Activated naive CD4-positive, alpha-beta T cell treated with anti-CD3 and anti-CD28 coated beads, Interleukin-2, amount 10 ng/mL, durations not matched to agents 7 days and 5 days (primary cell): Measurements from ENCODE around the gene FRAS1.

Source experiments
- CTCF ChIA-PET: fragments of 350-600 bp; sonication (Branson Sonifier 250); formaldehyde crosslinking; loops from one replicate; lab custom pipeline; 2021; ENCODE audit warnings: antibody characterized with exemption; lab: Charles Lee
- DNase-seq: peaks from one replicate; pipeline ENCODE4 v3.0.0-alpha.2; 2020
- H3K27ac Mint-ChIP-seq: one replicate; pipeline ENCODE4 v1.8.0; 2021; ENCODE audit warnings: mild to moderate bottlenecking, moderate library complexity, mixed read lengths
- H3K27me3 Mint-ChIP-seq: one replicate; pipeline ENCODE4 v1.8.0; 2021; ENCODE audit warnings: mild to moderate bottlenecking, mixed read lengths
- H3K36me3 Mint-ChIP-seq: one replicate; pipeline ENCODE4 v1.8.0; 2021; ENCODE audit warnings: mixed read lengths
- H3K4me1 Mint-ChIP-seq: one replicate; pipeline ENCODE4 v1.8.0; 2021; ENCODE audit warnings: mixed read lengths
- H3K4me3 Mint-ChIP-seq: one replicate; pipeline ENCODE4 v1.8.0; 2021; ENCODE audit warnings: mild to moderate bottlenecking, moderate library complexity, mixed read lengths
- H3K9me3 Mint-ChIP-seq: one replicate; pipeline ENCODE4 v1.8.0; 2021; ENCODE audit warnings: mixed read lengths

Gene FRAS1

DNA sequence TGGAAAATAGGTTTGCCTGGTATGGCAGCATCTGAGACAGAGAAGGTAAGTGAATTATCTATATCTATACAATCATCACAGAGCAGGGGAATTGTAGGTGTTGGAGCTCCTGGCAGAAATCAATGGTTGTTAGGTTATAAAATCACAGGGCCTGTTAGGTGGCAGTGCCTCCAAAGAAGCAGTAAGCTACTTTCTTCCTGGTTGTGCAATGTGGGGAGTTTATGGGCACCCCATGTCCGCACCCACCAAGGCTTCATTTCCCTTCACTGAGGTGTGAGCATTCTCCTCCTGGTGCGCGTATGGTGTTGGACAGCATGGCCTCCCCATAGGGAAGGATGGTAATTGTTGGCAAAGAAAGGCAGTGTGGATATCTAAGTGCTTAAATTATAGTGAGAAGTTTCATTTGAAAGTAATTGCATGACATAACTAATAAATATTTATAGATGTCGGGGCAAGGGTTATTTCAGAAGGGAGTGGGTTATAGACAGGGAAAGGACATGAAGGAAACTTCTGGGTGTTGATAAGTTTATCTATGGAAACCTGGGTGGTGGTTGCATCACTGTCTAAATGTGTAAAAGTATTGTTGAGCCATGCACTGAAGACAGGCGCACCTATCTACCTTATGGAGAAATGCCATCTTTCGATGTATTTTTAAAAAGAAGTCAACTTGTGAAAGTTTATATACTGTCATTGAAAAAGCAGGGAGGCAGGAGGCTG lies 153.7 kb downstream of the FRAS1 start:
- no peaks in the 10 kb centered on the region for H3K4me1 Mint-ChIP-seq
- no peak for DNase-seq
- no peaks in the 10 kb centered on the region for H3K36me3 Mint-ChIP-seq
- no peaks in the 10 kb centered on the region for H3K9me3 Mint-ChIP-seq
- no peaks in the 10 kb centered on the region for H3K27me3 Mint-ChIP-seq
- H3K27ac Mint-ChIP-seq, result no peak overlapping the region
- CTCF ChIA-PET, result no interaction called here
- no peak overlapping the region for H3K4me3 Mint-ChIP-seq

DNA sequence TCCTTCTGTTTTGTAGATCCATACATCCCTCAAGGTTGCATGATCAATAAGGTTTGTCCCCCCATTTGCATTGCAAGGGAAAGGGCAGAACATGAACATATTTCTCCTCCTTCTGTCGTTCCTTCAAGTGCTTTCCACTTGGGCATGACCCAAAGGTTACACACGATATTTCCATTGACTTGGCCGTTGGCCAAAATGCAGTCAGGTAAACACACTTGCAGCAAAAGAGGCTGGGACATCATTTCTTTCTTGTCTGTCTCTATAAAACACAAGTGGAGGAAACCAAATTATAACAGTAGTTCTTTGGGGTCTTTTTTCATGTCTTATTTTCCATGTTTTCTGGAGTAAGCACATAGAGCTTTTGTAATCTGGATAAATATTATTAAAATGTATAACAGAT lies 156.1 kb downstream of the FRAS1 start:
- DNase-seq, result no peak
- H3K4me3 Mint-ChIP-seq, result no peak overlapping the region
- no peak overlapping the region for H3K27ac Mint-ChIP-seq
- no peaks in the 10 kb centered on the region for H3K9me3 Mint-ChIP-seq
- CTCF ChIA-PET, result no interaction called here
- no peaks in the 10 kb centered on the region for H3K27me3 Mint-ChIP-seq
- no peaks in the 10 kb centered on the region for H3K36me3 Mint-ChIP-seq
- H3K4me1 Mint-ChIP-seq, result no peaks in the 10 kb centered on the region

DNA sequence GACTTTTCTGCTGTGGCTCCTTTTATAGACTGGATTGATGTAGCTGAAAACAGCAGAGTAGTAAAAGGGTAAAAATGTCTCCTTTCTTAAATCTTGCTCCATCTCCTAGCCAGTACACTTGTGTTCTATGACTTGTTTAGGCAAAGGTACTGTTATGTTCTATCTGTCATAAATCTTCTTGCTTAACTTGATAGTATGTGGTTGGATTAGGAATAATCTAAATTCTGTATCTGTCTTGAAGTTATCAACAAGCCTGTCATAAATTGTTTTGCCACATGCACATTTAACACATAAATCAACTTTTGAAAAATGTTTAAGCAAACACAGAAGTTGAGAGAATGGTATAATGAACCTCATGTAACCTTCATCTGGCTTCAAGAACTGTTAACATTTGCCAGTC lies 157.0 kb downstream of the FRAS1 start:
- H3K4me3 Mint-ChIP-seq, result no peak overlapping the region
- no peaks in the 10 kb centered on the region for H3K36me3 Mint-ChIP-seq
- CTCF ChIA-PET, result no interaction called here
- no peaks in the 10 kb centered on the region for H3K27me3 Mint-ChIP-seq
- no peak overlapping the region for H3K27ac Mint-ChIP-seq
- no peaks in the 10 kb centered on the region for H3K4me1 Mint-ChIP-seq
- no peaks in the 10 kb centered on the region for H3K9me3 Mint-ChIP-seq
- DNase-seq, result no peak

DNA sequence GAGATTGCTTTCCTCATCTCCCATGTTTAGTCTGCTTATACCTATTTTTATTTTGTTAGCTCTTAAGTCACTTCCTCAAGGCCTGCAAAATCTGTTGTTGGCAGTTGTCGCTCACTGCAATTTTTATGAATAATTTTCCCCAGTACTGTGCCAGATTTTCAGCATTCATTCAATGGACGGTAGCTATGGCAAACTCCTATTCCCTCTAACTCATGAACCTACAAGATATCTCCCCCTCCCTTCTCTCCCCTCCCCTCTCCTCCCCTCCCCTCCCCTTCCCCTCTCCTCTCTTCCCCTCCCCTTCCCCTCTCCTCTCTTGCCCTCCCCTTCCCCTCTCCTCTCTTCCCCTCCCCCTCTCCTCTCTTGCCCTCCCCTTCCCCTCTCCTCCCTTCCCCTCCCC lies 160.4 kb downstream of the FRAS1 start:
- CTCF ChIA-PET, result no interaction called here
- Mint-ChIP-seq H3K9me3 (no peaks in the 10 kb centered on the region), H3K4me3 (no peak overlapping the region), H3K27me3 (no peaks in the 10 kb centered on the region), H3K4me1 (no peaks in the 10 kb centered on the region), H3K27ac (no peak overlapping the region), H3K36me3 (no peaks in the 10 kb centered on the region)
- no peak for DNase-seq

DNA sequence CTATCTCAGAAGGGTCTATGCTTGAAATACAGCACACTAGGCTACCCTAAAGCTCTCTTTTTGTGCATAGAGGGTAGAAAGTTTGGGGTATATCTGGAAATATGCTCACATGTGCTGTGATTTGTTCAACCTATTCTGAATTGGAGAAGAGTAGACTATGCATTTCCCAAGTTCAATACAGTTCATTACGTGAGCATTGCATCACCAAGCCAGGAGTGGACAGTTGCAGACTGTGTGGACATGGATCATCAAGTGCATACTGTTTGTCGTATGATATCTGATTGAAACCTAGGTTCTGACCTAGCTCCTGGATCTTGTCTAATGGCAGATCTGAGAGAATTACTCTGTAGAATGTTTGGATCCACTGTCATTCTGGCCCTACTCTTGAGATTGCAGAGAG lies 161.1 kb downstream of the FRAS1 start:
- Mint-ChIP-seq H3K4me1 (no peaks in the 10 kb centered on the region), H3K9me3 (no peaks in the 10 kb centered on the region), H3K4me3 (no peak overlapping the region), H3K27ac (no peak overlapping the region), H3K36me3 (no peaks in the 10 kb centered on the region), H3K27me3 (no peaks in the 10 kb centered on the region)
- CTCF ChIA-PET, result no interaction called here
- no peak for DNase-seq

DNA sequence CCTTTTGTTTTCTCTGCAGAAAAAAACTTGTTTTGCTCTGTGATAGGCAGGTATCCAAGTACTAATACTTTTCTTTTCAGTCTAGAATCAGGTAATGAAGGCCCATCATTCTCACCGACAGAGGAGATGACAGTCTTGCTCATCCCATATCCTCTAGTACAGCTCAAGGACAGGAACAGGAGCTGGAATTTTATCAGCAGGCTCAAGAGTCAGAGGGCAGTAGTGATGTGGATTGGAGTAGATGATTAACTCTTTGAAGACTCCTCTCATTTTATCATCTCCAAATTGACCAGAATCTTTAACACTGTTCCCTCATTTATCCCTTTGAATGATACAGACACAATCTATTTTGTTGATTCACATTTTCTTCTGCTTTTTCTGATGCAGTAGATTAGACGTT lies 162.7 kb downstream of the FRAS1 start:
- CTCF ChIA-PET, result no interaction called here
- Mint-ChIP-seq H3K9me3 (no peaks in the 10 kb centered on the region), H3K36me3 (no peaks in the 10 kb centered on the region), H3K4me3 (no peak overlapping the region), H3K27ac (no peak overlapping the region), H3K27me3 (no peaks in the 10 kb centered on the region), H3K4me1 (no peaks in the 10 kb centered on the region)
- no peak for DNase-seq

DNA sequence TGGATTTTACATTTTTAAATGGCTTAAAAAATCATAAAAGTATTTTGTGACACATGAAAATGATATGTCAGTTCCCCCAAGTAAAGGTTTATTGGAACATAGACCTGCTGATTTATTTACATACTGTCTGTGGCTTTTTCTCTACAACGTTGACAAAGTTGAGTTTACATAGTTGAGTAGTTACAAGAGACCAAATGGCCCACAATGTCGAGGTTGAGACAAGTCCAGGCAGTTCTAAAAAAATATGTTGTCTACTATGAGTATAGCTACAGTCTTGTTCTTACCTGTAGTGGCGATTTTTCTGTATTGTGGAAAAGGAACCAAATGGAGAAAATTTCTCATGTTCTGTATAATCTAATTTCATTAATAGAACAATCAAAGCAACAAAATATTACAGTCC lies 163.2 kb downstream of the FRAS1 start:
- H3K36me3 Mint-ChIP-seq, result no peaks in the 10 kb centered on the region
- H3K27me3 Mint-ChIP-seq, result no peaks in the 10 kb centered on the region

DNA sequence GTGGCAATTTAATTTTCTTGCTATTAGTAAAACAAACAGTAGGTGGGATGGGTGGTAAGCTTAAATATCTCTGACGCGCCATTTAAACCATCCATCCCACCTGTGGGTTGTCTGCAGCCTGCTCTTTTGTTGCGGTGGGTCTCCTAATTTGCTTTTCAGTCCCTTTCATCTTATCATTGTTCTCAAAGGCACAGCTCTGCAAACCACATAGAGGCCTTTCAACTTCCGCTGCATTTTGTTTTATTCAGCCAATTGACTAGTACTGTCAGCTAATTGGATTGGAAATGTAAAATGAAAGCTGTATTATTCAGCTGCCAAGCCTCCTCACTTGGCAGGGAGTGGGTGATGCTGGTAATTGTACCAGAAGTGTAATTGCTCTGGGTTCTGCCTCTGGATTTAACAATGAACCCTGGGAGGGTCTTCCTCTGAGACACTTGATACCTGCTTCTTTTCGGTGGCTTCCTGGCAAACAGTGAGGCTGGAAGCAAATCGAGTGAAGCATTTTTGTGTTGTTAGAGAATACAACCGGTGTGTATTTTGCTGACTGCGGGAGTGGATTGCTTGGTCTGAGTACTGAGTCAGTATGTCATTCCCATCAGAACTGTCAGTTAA lies 165.6 kb downstream of the FRAS1 start:
- H3K9me3 Mint-ChIP-seq, result peaks cover 2% of the 10 kb centered on the region
- no peak overlapping the region for H3K4me3 Mint-ChIP-seq
- H3K4me1 Mint-ChIP-seq, result no peaks in the 10 kb centered on the region
- CTCF ChIA-PET, result no interaction called here
- H3K27ac Mint-ChIP-seq, result no peak overlapping the region
- DNase-seq, result no peak
- no peaks in the 10 kb centered on the region for H3K36me3 Mint-ChIP-seq
- H3K27me3 Mint-ChIP-seq, result no peaks in the 10 kb centered on the region

More for the DNA sequence above, 163.2 kb downstream of the FRAS1 start:
- Mint-ChIP-seq H3K4me3 (no peak overlapping the region), H3K9me3 (no peaks in the 10 kb centered on the region), H3K27ac (no peak overlapping the region), H3K4me1 (no peaks in the 10 kb centered on the region)
- CTCF ChIA-PET, result no interaction called here
- no peak for DNase-seq

DNA sequence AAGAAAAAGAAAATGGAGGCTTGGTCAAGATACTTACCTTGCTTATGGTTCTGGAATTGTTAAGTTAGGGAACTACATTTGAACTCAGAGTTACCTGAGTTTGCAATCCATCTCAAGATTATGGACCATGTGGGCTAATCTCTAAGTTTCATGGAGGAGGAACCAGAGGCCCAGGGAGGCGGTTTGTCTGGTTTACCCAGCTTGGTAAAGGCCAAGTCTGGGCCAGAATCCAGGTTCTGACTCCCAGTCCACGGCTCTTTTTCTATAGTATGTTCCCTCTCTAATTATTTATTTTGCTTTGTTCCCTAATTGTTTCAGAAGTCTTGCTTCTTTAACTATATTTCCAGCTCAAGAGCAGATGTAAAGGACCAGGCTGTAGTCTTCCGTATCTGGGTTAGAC lies 168.1 kb downstream of the FRAS1 start:
- Mint-ChIP-seq H3K27ac (no peak overlapping the region), H3K27me3 (no peaks in the 10 kb centered on the region), H3K36me3 (no peaks in the 10 kb centered on the region), H3K4me1 (no peaks in the 10 kb centered on the region), H3K9me3 (peaks cover 2% of the 10 kb centered on the region), H3K4me3 (no peak overlapping the region)
- DNase-seq, result no peak
- CTCF ChIA-PET, result no interaction called here

DNA sequence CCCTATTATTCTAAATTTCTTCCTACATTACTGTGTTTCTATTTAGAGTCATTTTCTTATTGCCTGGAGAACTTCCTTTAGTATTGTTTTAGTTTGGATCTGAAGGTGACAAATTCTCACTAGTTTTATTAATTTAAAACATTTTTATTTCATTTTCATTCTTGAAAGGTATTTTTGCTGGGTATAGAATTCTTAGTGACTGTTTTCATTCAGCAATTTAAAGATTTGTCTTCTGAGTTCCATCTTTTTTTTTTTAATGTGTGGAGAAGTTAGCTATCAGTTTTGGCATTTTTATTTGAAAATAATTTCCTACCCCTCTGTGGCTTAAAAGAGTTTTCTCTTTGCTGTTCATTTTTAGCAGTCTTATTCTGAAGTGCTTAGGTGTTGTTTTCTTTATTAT lies 169.2 kb downstream of the FRAS1 start:
- Mint-ChIP-seq H3K27ac (no peak overlapping the region), H3K9me3 (peaks cover 2% of the 10 kb centered on the region), H3K4me1 (no peaks in the 10 kb centered on the region), H3K27me3 (no peaks in the 10 kb centered on the region), H3K36me3 (no peaks in the 10 kb centered on the region), H3K4me3 (no peak overlapping the region)
- DNase-seq, result no peak
- CTCF ChIA-PET, result no interaction called here

DNA sequence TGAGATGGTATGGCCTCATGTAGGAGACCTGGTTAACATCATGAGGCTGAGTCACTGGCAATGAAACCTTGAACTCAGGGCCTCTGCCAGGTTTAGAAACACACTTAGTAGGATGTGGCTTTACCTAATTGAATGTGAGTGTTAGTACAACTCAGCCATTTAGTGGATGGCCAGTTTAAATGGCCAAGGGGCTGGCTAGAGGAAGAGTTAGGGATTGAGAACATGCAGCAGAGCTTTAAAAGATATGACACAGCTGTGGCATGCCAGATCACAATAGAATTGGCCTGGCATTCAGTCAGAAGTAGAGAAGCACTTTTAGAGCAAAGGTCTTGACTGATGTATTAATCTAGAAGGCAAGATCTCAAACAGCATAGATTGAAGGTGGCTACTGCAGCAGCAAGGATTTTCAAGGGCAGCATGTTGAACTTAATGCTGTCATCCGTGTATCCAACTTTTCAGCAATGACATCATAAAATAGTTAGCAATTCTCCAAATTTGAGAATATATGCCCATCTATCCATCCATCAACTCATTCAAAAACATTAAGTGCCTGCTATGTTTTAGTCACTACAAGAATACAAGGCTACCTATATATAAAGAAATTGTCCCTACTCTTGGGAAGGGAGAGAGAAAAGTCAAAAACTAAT lies 170.4 kb downstream of the FRAS1 start:
- H3K27me3 Mint-ChIP-seq, result no peaks in the 10 kb centered on the region
- no peaks in the 10 kb centered on the region for H3K4me1 Mint-ChIP-seq
- no peak overlapping the region for H3K4me3 Mint-ChIP-seq
- H3K27ac Mint-ChIP-seq, result no peak overlapping the region
- H3K9me3 Mint-ChIP-seq, result peaks cover 2% of the 10 kb centered on the region
- CTCF ChIA-PET, result no interaction called here
- DNase-seq, result no peak
- no peaks in the 10 kb centered on the region for H3K36me3 Mint-ChIP-seq

DNA sequence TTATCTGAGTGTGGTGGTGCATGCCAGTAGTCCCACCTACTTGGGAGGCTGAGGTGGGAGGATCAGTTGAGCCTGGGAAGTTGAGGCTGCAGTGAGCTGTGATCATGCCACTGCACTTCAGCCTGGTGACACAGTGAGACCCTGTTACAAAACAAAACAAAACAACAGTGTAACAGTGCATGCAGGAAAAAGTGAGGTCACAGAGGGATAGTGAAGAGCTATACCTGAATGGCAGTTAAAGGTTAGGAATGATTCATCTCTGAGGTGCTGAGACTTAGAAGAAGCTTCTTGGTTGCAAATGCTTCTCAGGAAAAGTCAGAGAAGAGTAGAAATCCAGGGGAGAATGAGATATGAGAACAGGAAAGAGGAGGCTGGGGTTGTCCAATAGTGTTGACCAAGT lies 178.7 kb downstream of the FRAS1 start:
- Mint-ChIP-seq H3K27ac (no peak overlapping the region), H3K9me3 (no peaks in the 10 kb centered on the region), H3K4me1 (no peaks in the 10 kb centered on the region)

DNA sequence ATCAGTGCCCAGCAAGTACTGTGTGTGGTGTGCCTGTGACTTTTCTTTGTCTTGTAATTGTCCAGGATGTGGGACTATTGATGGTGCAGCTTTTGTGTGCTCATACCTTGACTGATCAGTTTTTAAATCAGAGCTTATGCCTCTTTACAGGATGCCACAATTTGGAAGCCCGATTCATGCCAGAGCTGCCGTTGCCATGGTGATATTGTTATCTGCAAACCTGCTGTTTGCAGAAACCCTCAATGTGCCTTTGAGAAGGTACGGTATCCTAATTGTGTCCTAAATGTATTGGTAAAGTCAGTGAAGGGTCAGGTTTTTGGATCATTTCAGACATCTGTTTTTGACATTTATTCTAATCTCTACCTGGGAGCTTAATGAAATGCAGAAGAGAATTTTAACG lies 180.2 kb downstream of the FRAS1 start:
- no peak overlapping the region for H3K27ac Mint-ChIP-seq
- no peaks in the 10 kb centered on the region for H3K27me3 Mint-ChIP-seq
- DNase-seq, result no peak
- no peaks in the 10 kb centered on the region for H3K36me3 Mint-ChIP-seq
- H3K4me3 Mint-ChIP-seq, result no peak overlapping the region
- H3K9me3 Mint-ChIP-seq, result no peaks in the 10 kb centered on the region
- H3K4me1 Mint-ChIP-seq, result no peaks in the 10 kb centered on the region
- CTCF ChIA-PET, result no interaction called here

More for the DNA sequence above, 178.7 kb downstream of the FRAS1 start:
- CTCF ChIA-PET, result no interaction called here
- Mint-ChIP-seq H3K27me3 (no peaks in the 10 kb centered on the region), H3K4me3 (no peak overlapping the region), H3K36me3 (no peaks in the 10 kb centered on the region)
- DNase-seq, result no peak

DNA sequence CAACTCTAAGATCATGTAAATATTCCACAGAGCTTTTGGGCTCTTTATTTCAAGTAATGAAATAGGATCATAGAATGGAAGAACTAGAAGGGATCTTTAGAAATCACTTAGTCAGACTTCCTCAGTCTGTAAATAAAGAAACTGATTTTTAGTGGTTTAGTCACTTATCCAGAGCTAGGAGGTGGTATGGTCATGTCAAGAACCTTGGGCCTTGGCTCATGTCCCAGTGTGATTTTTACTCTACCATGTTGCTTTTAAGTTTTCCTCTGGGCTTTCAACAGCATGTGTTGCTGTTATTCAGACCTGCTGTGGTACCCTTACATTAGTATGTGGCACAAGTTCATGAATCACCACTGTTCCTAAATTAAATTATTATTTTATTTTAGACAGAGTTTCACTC lies 184.9 kb downstream of the FRAS1 start:
- Mint-ChIP-seq H3K27me3 (no peaks in the 10 kb centered on the region), H3K4me1 (no peaks in the 10 kb centered on the region), H3K9me3 (no peaks in the 10 kb centered on the region), H3K27ac (no peak overlapping the region), H3K4me3 (no peak overlapping the region), H3K36me3 (no peaks in the 10 kb centered on the region)
- DNase-seq, result no peak
- CTCF ChIA-PET, result no interaction called here
